ENCODE data around the gene MYO1H. TPM values are rescaled to one million over a fixed set of nuclear protein-coding genes. Genes with fewer than 3 reads are reported as not detected.

Gene MYO1H
- total and polyA plus RNA-seq, 2 of the 8 experiments (the other 6 are each of a cell fraction or from before 2014, with no cell fraction given), result 0.03 TPM; not detected in 1

GRCh38 chr12:109445191-109445609 lies 97.5 kb downstream of the MYO1H start:
- Histone ChIP-seq H3K4me1 (replicated peaks in 1 of 4; ENCODE audit: control insufficient read depth in 3 of 4, insufficient read depth in 4 of 4, low read length in 3 of 4) (peaks cover 0 to 4% (median 2%) of the 10 kb centered on the region in 4 experiments; a peak in 2 of 7 replicates), H3K27ac (ENCODE audit: low read depth, low read length) (no peak overlapping the region), H2BK5ac (ENCODE audit: low read depth, low read length) (no peak overlapping the region), H3K79me2 (ENCODE audit: control insufficient read depth in 1 of 2, insufficient read depth in 2 of 2, low read length in 2 of 2) (peaks cover 0 to 9% of the 10 kb centered on the region in 2 experiments; a peak in 1 of 4 replicates), H4K20me1 (replicated peaks in 1 of 2; ENCODE audit: control insufficient read depth in 1 of 2, insufficient read depth in 2 of 2, low read length in 2 of 2) (peaks cover 3 to 7% of the 10 kb centered on the region in 2 experiments), H4K91ac (replicated peaks; ENCODE audit: insufficient read length, low read length) (no peak overlapping the region), H3K36me3 (ENCODE audit: control insufficient read depth in 2 of 4, insufficient read depth in 4 of 4, low read length in 3 of 4) (peaks cover 2 to 15% (median 9%) of the 10 kb centered on the region in 4 experiments; a peak in 6 of 8 replicates), H3K4me2 (ENCODE audit: insufficient read depth in 1 of 2, low read depth in 2 of 2, low read length in 2 of 2) (no peak overlapping the region), H2AK5ac (ENCODE audit: low read depth, low read length) (no peak overlapping the region), H2AFZ (ENCODE audit: low read length) (no peak overlapping the region), H3K14ac (ENCODE audit: insufficient read length) (no peak overlapping the region), H3K4ac (replicated peaks; ENCODE audit: insufficient read length, low read depth, low read length) (no peak overlapping the region), H2BK20ac (ENCODE audit: low read length) (no peak overlapping the region), H3K23me2 (ENCODE audit: low read depth, low read length) (no peaks in the 10 kb centered on the region), H3K27me3 (replicated peaks in 1 of 4; ENCODE audit: control insufficient read depth in 3 of 4, extremely low read depth in 1 of 4, insufficient read depth in 3 of 4, low read length in 3 of 4) (no peaks in the 10 kb centered on the region), H3K23ac (ENCODE audit: insufficient read length) (no peak overlapping the region), H2BK15ac (ENCODE audit: low read length) (no peak overlapping the region), H3K79me1 (ENCODE audit: low read depth, low read length) (no peaks in the 10 kb centered on the region; the same call in none of the 2 replicates), H4K5ac (ENCODE audit: insufficient read length, low read depth, low read length) (no peak overlapping the region), H3K4me3 (ENCODE audit: extremely low read depth in 1 of 4, insufficient read depth in 2 of 4, low read depth in 3 of 4, low read length in 4 of 4) (no peak overlapping the region), H2BK12ac (ENCODE audit: low read depth, low read length) (no peak overlapping the region), H3K18ac (ENCODE audit: extremely low read depth, low read length) (no peak overlapping the region), H2BK120ac (replicated peaks; ENCODE audit: low read depth, low read length) (no peak overlapping the region), H3K9ac (replicated peaks in 1 of 4; ENCODE audit: extremely low read depth in 1 of 4, low read depth in 3 of 4, low read length in 3 of 4) (no peak overlapping the region), H3K9me3 (ENCODE audit: insufficient read depth in 2 of 2, low read depth in 1 of 2, low read length in 1 of 2) (no peaks in the 10 kb centered on the region), H4K8ac (ENCODE audit: extremely low read depth, insufficient read depth, low read length) (no peak overlapping the region), H3K56ac (replicated peaks; ENCODE audit: insufficient read length, low read depth, low read length) (no peak overlapping the region)
- 89% methylated on average over 2 of the region's 2 CpGs; no CpG with 5 or more reads in 1 of the 2 experiments for WGBS, 2 experiments (ENCODE audit: extremely low coverage in 1 of 2, insufficient coverage in 1 of 2, insufficient read length in 1 of 2, insufficient replicate concordance in 2 of 2, low coverage in 1 of 2, low lambda C conversion rate in 2 of 2, missing lambda C conversion rate in 1 of 2)
- ChIA-PET CTCF (ENCODE audit: partially characterized antibody) (interaction anchor here (17.4 kb wide), 1 partner anchor 13 kb away, joined by 181 read pairs; no protein-coding TSS in a partner anchor), POLR2A (ENCODE audit: partially characterized antibody) (interaction anchor here (0.6 to 2.5 kb wide), 2 partner anchors 12 to 77 kb away, joined by 3 to 9 read pairs; no protein-coding TSS in a partner anchor)
- TF ChIP-seq CBX5 (IDR thresholded peaks at IDR 0.05; ENCODE audit: low read depth, low read length), result no peak
- no peak for TF ChIP-seq RFX5 (IDR thresholded peaks at IDR 0.05; ENCODE audit: borderline replicate concordance, low read depth, low read length)
- no peak for TF ChIP-seq CHD2 (IDR thresholded peaks at IDR 0.05; ENCODE audit: low read length)
- TF ChIP-seq CBX8 (IDR thresholded peaks at IDR 0.05; ENCODE audit: borderline replicate concordance, low read depth, low read length), result no peak
- no peak for TF ChIP-seq CEBPB (IDR thresholded peaks at IDR 0.05; ENCODE audit: low read depth, low read length)
- no peak for TF ChIP-seq FOSL1 (IDR thresholded peaks at IDR 0.05; ENCODE audit: insufficient read depth, low read depth, low read length)
- FAIRE-seq (no peak), DNase-seq (ENCODE audit: low read depth in 1 of 2, low spot score in 2 of 2) (no peak)
